ENCODE data around the gene TRMT44.

Gene TRMT44

DNA sequence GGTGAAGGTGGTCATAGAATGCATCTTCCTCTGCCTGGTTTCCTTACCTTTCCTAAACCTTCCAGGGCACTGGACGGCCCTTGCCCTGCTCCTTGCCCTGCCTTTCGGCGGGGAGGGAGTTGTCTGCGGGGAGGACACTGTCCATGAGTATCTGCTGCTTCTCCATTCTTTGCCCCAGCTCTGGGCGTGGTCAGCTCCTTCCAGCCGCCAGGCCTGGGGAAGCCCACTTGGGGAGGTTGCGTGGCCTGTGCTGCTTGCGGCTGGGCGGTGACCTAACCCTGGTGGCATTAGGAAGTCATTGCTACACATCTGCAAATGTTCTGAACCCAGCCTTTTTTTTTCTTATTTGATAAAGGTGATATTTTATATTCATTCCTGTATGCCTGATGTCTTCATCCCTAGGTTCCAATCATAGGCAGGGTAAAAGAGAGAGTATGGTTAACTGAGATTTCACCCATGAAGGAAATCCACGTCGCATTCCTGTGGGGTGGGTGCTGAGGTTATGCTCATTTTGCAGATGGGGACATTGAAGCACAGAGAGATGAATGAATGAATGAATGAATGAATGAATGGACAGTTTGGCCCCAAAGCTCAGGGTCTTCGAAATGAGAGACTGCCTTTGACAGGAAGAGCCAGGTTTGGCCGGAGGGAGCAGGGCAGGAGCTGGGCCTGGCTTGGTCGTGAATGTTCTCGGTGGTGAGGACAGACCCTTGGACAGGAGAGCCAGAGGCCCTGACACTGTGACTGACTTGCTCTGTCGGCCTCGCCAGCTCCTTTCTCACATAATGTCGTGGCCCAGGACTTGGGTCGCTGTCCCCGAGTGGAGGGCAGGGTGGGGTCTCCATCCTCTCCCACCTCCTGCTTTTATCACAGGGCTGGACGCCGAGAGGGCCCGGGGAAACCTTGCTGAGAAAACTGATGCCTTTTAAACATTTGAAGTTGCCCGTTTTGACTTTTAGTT is 81.9 kb downstream of the TRMT44 start:
- TF ChIP-seq ZFX (IDR thresholded peaks at IDR 0.05; ENCODE audit: borderline replicate concordance) = no peak
- TF ChIP-seq, protein P1, sequence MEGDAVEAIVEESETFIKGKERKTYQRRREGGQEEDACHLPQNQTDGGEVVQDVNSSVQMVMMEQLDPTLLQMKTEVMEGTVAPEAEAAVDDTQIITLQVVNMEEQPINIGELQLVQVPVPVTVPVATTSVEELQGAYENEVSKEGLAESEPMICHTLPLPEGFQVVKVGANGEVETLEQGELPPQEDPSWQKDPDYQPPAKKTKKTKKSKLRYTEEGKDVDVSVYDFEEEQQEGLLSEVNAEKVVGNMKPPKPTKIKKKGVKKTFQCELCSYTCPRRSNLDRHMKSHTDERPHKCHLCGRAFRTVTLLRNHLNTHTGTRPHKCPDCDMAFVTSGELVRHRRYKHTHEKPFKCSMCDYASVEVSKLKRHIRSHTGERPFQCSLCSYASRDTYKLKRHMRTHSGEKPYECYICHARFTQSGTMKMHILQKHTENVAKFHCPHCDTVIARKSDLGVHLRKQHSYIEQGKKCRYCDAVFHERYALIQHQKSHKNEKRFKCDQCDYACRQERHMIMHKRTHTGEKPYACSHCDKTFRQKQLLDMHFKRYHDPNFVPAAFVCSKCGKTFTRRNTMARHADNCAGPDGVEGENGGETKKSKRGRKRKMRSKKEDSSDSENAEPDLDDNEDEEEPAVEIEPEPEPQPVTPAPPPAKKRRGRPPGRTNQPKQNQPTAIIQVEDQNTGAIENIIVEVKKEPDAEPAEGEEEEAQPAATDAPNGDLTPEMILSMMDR (IDR thresholded peaks at IDR 0.05) = no peak
- no peak overlapping the region for H3K27ac ChIP-seq

DNA sequence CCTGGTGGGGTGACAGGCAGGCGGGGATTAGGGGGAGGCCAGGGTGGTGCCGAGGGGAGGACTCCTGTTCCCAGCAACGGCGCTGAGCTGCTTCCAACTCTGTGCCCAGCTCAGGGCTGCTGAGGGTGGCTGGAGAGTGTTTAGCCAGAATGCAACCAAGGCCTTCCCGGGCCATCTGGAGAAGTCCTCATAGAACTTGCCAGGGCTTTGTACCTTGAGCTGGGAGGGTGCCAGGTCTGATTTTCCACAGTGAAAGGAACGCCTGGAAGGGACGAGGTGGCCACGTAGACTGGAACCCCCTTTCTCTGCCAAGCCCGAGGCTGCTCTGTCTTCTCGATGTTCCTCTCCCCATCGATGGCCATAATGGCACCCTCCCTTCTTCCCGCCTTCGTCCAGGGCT is 82.6 kb downstream of the TRMT44 start:
- TF ChIP-seq, protein P1 (IDR thresholded peaks at IDR 0.05) = no peak
- TF ChIP-seq ZFX (IDR thresholded peaks at IDR 0.05; ENCODE audit: borderline replicate concordance) = no peak

DNA sequence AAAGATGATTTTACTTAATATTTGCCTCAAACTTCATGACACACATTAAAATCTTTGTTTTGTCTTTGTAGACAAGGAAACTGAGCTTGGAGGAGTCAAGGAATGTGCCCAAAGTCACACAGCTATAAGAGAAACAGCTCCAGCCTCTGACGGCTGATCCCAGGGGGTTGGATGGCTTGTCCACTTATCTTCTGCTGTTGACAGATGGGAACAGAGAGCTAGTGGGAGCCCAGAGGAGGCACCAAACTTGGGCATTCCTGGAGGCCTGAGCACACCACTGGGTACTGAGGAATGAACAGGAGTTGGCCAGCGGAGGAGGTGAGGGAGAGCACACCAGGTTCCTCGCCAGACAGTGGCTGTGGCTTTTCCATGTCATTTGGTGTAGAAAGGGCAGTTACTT is 83.2 kb downstream of the TRMT44 start:
- no peak overlapping the region for H3K27ac ChIP-seq
- TF ChIP-seq, protein P1 (IDR thresholded peaks at IDR 0.05) = no peak

More for the DNA sequence above, 82.6 kb downstream of the TRMT44 start:
- no peak overlapping the region for H3K27ac ChIP-seq

DNA sequence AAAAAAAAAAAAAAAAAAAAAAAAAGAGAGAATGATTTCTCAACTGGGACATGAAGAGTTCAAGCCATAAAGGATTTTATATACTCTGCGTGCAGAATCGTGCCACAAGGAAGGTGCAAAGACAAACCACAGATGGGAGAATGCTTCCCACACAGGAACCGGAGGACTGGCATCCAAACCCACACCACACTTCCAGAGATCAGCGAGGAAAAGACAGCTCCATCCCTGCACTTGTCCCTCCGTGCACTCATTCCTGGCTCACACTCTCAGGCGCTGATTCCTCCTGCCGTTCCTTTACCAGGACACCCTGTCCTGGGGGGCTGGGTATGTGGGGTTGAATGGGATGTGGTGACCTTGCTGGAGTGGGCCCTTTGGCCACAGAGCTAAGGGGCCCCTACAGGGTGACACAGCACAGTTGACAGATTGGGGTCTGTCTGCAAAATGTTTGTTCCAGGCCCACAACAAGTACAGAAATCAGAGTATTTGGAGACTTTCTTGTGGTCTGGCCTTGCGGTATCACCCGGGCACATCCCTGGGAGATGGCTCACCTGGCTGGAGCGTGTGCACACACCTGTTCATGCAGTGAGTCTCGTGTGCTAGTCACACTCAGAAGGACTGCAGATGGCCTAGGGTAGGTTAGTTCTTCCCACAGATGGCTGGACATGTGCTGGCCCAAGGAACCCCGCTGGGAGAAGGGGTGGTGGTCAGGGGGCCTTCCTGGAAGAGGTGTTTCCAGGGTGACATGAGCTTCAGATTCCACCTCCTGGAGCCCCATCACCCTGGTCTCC is 84.2 kb downstream of the TRMT44 start:
- no peak overlapping the region for H3K27ac ChIP-seq
- TF ChIP-seq, protein P1 (IDR thresholded peaks at IDR 0.05) = no peak
- TF ChIP-seq ZFX (IDR thresholded peaks at IDR 0.05; ENCODE audit: borderline replicate concordance) = no peak

DNA sequence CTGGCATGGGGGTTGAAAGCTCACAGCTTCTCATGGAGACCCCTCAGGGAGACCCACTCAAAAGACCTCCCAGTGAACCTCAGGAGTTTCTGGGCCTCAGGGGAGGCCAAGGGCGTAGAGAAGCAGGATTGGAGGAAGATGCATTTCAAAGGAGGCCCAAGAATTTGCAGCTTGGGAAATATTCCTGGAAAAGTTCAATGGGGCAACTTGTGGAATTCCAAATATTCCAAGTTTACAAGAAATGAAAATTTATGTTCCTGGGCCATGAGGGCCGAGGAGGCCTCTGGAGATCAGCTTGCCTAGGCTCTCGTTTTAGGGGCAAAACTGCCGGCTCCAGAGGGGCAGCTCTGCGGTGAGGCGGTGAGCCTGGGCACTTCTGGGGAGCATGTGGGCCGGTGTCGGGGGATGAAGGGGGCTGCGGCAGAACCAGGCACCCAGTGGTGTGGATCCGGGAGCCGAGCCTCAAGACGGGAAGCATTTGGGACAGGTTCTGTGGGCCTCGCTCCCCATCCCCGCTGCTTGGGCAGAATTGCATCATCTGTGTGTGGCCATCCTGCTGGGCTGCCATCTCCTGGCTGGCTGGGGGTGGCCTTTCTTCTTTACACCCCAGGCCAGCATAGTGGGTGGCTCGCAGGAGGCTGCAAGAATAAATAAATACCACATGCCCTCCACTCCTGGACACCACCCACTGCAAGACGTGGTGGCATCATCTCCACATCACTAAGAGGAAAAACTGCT is 85.0 kb downstream of the TRMT44 start:
- no peak overlapping the region for H3K27ac ChIP-seq
- TF ChIP-seq ZFX (IDR thresholded peaks at IDR 0.05; ENCODE audit: borderline replicate concordance) = no peak
- TF ChIP-seq, protein P1 (IDR thresholded peaks at IDR 0.05) = no peak
